ENCODE measurements around the gene TAC4. TPM values are rescaled to one million over a fixed set of nuclear protein-coding genes. Genes with fewer than 3 reads are reported as not detected.

TAC4 gene
- total RNA-seq, 2 donors from 2014 or later = 1.5 to 3.2 TPM

GRCh38 chr17:49843774-49844350, 4.0 kb downstream of the TAC4 start:
- no peak overlapping the region for H3K4me3 ChIP-seq (ENCODE audit: low read length)
- peak; percentile 89 for DNase-seq
- no peaks in the 10 kb centered on the region for H3K9me3 ChIP-seq (ENCODE audit: control insufficient read depth, low read length)
- Mint-ChIP-seq H3K4me1 (peaks cover 29% of the 10 kb centered on the region), H3K9me3 (no peaks in the 10 kb centered on the region), H3K36me3 (ENCODE audit: low read depth) (peaks cover 23% of the 10 kb centered on the region), H3K27me3 (ENCODE audit: insufficient read depth) (no peaks in the 10 kb centered on the region), H3K27ac (no peak overlapping the region), H3K4me3 (no peak overlapping the region)
- H3K36me3 ChIP-seq (ENCODE audit: control insufficient read depth, insufficient read depth, low read length) = peaks cover 5% of the 10 kb centered on the region
- H3K9ac ChIP-seq (ENCODE audit: extremely low read depth, low read length, poor library complexity, severe bottlenecking) = no peak overlapping the region
- no peaks in the 10 kb centered on the region for H3K27me3 ChIP-seq (ENCODE audit: control insufficient read depth, insufficient read depth, low read length, poor library complexity, severe bottlenecking)
- peak; percentile 77 for TF ChIP-seq CTCF (conservative IDR thresholded peaks at IDR 0.05)
- H3K27ac ChIP-seq (ENCODE audit: low read depth, low read length) = no peak overlapping the region
- WGBS, 2 experiments (ENCODE audit: insufficient coverage in 1 of 2, insufficient read length in 1 of 2) = 62 to 84% methylated on average over 2 to 6 of the region's 6 CpGs
- peaks cover 25% of the 10 kb centered on the region for H3K4me1 ChIP-seq (ENCODE audit: control insufficient read depth, insufficient read depth, low read length)

- TF ChIP-seq CTCF (conservative IDR thresholded peaks at IDR 0.05) = peak; percentile 17
- Histone ChIP-seq H3K4me3 (ENCODE audit: low read length) (no peak overlapping the region), H3K27me3 (ENCODE audit: control insufficient read depth, insufficient read depth, low read length, poor library complexity, severe bottlenecking) (no peaks in the 10 kb centered on the region), H3K9me3 (ENCODE audit: control insufficient read depth, low read length) (no peaks in the 10 kb centered on the region), H3K27ac (ENCODE audit: low read depth, low read length) (no peak overlapping the region), H3K4me1 (ENCODE audit: control insufficient read depth, insufficient read depth, low read length) (peaks cover 19% of the 10 kb centered on the region), H3K9ac (ENCODE audit: extremely low read depth, low read length, poor library complexity, severe bottlenecking) (no peak overlapping the region), H3K36me3 (ENCODE audit: control insufficient read depth, insufficient read depth, low read length) (peaks cover 5% of the 10 kb centered on the region)
- WGBS, 2 experiments (ENCODE audit: insufficient coverage in 1 of 2, insufficient read length in 1 of 2) = 89 to 95% methylated on average over 3 to 6 of the region's 6 CpGs
- Mint-ChIP-seq H3K9me3 (no peaks in the 10 kb centered on the region), H3K36me3 (ENCODE audit: low read depth) (peaks cover 23% of the 10 kb centered on the region), H3K27me3 (ENCODE audit: insufficient read depth) (no peaks in the 10 kb centered on the region), H3K27ac (no peak overlapping the region), H3K4me3 (no peak overlapping the region), H3K4me1 (peaks cover 22% of the 10 kb centered on the region)
- DNase-seq = no peak
Observed at GRCh38 chr17:49842846-49843245, 5.0 kb downstream of the TAC4 start.

- peaks cover 19% of the 10 kb centered on the region for H3K4me1 Mint-ChIP-seq
- Histone ChIP-seq H3K36me3 (ENCODE audit: control insufficient read depth, insufficient read depth, low read length) (peaks cover 5% of the 10 kb centered on the region), H3K9ac (ENCODE audit: extremely low read depth, low read length, poor library complexity, severe bottlenecking) (no peak overlapping the region), H3K27ac (ENCODE audit: low read depth, low read length) (no peak overlapping the region), H3K9me3 (ENCODE audit: control insufficient read depth, low read length) (no peaks in the 10 kb centered on the region), H3K27me3 (ENCODE audit: control insufficient read depth, insufficient read depth, low read length, poor library complexity, severe bottlenecking) (no peaks in the 10 kb centered on the region), H3K4me1 (ENCODE audit: control insufficient read depth, insufficient read depth, low read length) (peaks cover 16% of the 10 kb centered on the region), H3K4me3 (ENCODE audit: low read length) (no peak overlapping the region)
- no peak for TF ChIP-seq CTCF (conservative IDR thresholded peaks at IDR 0.05)
- H3K36me3 Mint-ChIP-seq (ENCODE audit: low read depth) = peaks cover 23% of the 10 kb centered on the region
- H3K27me3 Mint-ChIP-seq (ENCODE audit: insufficient read depth) = no peaks in the 10 kb centered on the region
- DNase-seq = no peak
- H3K27ac Mint-ChIP-seq = no peak overlapping the region
- WGBS, 2 experiments (ENCODE audit: insufficient coverage in 1 of 2, insufficient read length in 1 of 2) = 93 to 98% methylated on average over 3 of the region's 3 CpGs
- no peak overlapping the region for H3K4me3 Mint-ChIP-seq
- H3K9me3 Mint-ChIP-seq = no peaks in the 10 kb centered on the region
Observed at GRCh38 chr17:49842371-49842770, 5.5 kb downstream of the TAC4 start.

All from endodermal cell (in vitro differentiated cells).